ENCODE data around the gene FANCI.

FANCI gene

DNA sequence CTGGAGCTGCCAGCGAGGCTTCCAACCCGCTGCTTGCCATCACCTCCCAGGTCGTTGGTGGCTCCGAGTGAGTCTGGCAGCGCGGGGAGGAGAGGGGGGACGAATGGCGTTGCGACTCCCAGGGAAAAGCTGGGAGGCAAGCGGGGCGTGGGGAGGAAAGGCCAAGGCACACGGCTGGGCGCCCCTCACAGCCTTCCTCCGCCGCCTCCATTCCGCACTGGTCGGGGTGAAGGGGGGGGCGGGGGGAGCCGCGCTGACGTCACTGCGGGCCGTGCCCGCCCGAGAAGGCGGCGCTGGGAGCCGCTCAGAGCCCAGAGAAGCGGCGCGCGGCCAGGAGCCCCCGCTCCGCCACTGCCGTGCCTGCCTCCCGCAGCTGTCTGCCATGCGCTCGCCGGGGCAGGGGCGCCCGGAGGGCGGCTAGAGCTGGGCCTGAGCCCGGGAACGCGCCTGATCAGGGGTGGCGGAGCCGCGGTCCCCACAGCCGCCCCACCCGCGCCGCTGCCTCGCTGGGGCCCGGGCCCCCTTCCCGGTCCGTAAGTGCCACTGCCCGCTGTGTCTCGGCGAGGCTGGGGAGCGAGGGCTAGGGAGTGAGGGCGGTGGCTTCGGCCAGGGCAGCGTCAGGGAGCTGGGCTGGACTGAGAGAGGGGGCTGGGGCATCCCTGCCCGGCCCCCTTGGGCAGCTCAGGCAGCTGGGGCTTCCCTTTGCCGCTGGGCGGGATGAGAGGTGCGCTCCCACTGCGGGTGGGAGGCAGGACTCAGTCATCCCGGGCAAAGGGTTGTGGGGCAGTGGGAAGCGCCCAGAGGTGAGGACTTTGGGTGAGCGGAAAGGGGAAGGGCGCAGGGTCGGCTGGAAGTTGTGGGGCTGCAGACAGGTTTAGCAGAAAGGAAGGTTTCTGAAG lies 118.7 kb downstream of the FANCI start:
- DNase-seq (ENCODE audit: low read depth) = no peak
- TF ChIP-seq, protein P1, sequence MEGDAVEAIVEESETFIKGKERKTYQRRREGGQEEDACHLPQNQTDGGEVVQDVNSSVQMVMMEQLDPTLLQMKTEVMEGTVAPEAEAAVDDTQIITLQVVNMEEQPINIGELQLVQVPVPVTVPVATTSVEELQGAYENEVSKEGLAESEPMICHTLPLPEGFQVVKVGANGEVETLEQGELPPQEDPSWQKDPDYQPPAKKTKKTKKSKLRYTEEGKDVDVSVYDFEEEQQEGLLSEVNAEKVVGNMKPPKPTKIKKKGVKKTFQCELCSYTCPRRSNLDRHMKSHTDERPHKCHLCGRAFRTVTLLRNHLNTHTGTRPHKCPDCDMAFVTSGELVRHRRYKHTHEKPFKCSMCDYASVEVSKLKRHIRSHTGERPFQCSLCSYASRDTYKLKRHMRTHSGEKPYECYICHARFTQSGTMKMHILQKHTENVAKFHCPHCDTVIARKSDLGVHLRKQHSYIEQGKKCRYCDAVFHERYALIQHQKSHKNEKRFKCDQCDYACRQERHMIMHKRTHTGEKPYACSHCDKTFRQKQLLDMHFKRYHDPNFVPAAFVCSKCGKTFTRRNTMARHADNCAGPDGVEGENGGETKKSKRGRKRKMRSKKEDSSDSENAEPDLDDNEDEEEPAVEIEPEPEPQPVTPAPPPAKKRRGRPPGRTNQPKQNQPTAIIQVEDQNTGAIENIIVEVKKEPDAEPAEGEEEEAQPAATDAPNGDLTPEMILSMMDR (IDR thresholded peaks at IDR 0.05; ENCODE audit: control insufficient read depth, extremely low read depth, insufficient read depth) = no peak
- no peak overlapping the region for H3K4me3 ChIP-seq (ENCODE audit: low read depth, low read length)

DNA sequence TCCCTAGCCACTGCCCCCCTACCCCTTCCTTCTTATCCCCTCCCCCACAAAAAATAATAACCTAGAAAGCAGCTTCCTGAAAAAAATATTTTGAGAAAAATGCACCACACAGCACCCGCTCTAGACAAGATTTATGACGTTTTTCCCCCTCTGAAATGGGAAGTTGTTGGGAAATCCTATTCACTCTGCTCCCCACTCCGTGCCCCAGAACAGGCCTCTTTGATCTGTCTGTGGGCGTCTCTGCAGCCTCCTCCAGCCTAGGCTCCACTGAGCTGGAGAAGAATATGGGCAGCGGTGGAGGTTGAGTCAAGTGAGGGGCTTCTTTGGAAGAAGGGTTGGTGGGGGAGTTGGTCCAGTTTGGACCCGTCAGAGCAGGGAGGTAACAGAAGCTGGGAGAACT lies 119.4 kb downstream of the FANCI start:
- no peak for DNase-seq (ENCODE audit: low read depth)
- TF ChIP-seq, protein P1 (IDR thresholded peaks at IDR 0.05; ENCODE audit: control insufficient read depth, extremely low read depth, insufficient read depth) = no peak
- H3K4me3 ChIP-seq (ENCODE audit: low read depth, low read length) = no peak overlapping the region

DNA sequence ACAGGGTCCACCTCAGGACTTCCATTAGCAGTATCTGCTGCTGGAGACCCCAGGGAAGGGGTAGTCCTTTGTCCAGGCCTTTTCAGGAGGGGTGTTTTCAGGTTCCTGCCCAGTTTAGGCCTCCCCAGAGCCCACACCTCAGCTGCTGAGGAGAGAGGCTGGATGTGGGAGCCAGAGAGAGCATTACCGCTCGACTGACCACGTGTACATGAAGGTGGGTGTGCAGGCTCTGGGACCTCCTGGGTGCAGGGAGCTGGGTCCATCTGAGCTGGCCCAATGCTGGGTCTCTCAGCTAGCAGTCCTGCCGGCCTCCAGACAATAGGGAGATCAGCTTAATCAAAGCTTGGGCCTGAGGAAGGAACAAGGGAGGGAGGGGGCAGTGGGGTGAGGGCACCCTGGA lies 120.0 kb downstream of the FANCI start:
- no peak overlapping the region for H3K4me3 ChIP-seq (ENCODE audit: low read depth, low read length)
- DNase-seq (ENCODE audit: low read depth) = no peak
- TF ChIP-seq, protein P1 (IDR thresholded peaks at IDR 0.05; ENCODE audit: control insufficient read depth, extremely low read depth, insufficient read depth) = no peak

DNA sequence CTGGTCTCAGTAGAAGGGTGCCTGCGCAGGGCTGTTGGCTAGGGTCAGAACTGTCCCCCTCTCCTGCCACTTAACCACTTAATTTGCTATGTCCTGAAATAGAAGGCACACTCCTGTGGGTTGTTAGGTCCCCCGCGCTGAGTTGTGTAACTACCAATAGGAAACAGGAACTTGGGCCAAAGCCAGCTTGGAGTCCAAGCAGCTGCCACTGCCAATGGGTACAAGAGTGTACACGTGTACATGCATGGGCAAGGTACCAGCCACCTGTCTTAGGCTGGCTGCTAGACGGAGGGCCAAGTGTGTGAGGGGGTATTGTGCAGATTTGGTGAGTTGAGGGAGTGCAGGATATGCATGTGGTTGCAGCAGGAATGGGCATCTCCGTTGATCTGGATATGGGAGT lies 120.6 kb downstream of the FANCI start:
- H3K4me3 ChIP-seq (ENCODE audit: low read depth, low read length) = no peak overlapping the region
- no peak for DNase-seq (ENCODE audit: low read depth)
- TF ChIP-seq, protein P1 (IDR thresholded peaks at IDR 0.05; ENCODE audit: control insufficient read depth, extremely low read depth, insufficient read depth) = no peak

DNA sequence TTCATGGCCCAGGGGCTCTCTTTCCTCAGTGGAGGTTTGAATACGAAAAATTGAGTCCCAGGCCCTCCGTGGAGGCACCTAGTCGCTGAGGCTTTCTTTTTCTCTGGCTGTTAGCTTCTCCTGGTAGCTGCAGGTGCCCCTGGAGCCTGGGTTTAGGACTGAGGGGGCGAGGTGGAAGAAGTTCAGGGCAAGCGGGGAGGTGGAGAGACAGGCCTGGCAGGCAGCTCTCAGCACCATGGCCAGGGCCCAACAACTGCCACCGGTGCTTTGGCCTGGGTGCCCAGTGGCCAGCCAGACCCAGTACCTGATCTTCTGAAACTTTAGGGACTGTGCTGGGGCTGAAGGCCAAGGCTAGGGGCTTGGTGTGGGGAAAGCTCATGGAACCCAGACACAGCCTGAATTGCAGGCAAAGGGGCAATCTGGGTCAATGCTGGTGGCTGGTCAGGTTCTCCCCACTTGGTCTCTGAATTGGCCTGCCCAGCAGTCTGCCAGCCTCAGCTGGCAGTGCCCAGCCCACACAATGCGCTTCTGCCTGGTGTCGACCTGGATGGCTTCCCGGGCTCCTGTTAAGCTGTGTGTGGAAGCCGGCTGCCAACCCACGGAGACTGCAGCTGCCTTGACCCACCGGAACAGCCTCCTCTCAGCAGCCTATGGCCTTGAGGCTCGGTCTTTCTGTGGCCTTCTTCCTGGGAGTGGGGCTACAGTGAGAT lies 121.1 kb downstream of the FANCI start:
- TF ChIP-seq, protein P1 (IDR thresholded peaks at IDR 0.05; ENCODE audit: control insufficient read depth, extremely low read depth, insufficient read depth) = no peak
- no peak for DNase-seq (ENCODE audit: low read depth)
- no peak overlapping the region for H3K4me3 ChIP-seq (ENCODE audit: low read depth, low read length)

DNA sequence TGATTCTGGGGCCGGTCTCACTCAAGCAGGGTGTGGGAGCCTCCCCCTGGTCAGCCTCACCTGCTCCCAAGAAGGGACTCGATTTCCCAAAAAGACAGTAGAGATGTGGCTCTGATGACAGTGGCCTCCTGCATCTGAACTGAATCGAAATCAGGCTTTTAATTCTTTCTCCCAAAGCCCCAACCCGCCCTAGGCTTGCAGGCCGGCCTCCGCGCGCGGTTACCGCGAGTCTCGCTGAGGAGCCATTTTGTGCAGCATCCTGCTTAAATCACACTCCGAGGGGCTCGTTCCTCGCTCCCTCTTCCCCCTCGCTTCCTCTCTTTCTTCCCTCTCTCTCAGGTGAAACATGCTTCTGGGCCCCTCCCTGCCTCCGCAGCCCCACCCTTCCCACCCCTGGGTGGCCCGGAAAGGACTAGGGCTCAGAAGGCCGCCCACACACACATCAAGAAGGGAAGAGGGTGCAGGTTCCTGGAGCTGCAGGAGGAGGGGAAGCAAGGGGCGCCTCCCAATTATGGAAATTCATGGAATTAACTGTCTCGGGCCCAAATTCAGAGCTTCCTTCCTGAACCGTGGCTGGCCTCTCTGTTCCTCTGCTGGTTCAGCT lies 121.8 kb downstream of the FANCI start:
- TF ChIP-seq, protein P1 (IDR thresholded peaks at IDR 0.05; ENCODE audit: control insufficient read depth, extremely low read depth, insufficient read depth) = no peak
- H3K4me3 ChIP-seq (ENCODE audit: low read depth, low read length) = no peak overlapping the region
- DNase-seq (ENCODE audit: low read depth) = no peak

Data from LNCaP clone FGC (cell line).